Neural progenitor cell (in vitro differentiated cells): ENCODE measurements around the gene IPCEF1. TPM values are rescaled to one million over a fixed set of nuclear protein-coding genes. Genes with fewer than 3 reads are reported as not detected.
A peak's percentile ranks its signal among the peaks of the same experiment; 100 is the strongest.

Experiments
- DNase-seq: peaks from one replicate; pipeline ENCODE4 v3.0.0-alpha.2; 2016; ENCODE audit warnings: low spot score
- H2AFZ ChIP-seq: fragments of 200-600 bp; sonication (generic); replicated peaks from 2 replicates; pipeline ENCODE4 v1.6.1; 2016; ENCODE audit warnings: antibody characterized with exemption
- H3F3A ChIP-seq: fragments of 200-600 bp; sonication (generic); 2 replicates; pipeline ENCODE4 v1.6.1; 2016; ENCODE audit warnings: antibody characterized with exemption, low read depth
- H3K27ac ChIP-seq: fragments of 200-600 bp; sonication (generic); 2 replicates; pipeline ENCODE4 v1.5.1; 2016; ENCODE audit warnings: mild to moderate bottlenecking
- H3K27me3 ChIP-seq: fragments of 200-600 bp; sonication (generic); 2 replicates; pipeline ENCODE4 v1.6.1; 2016; ENCODE audit warnings: mild to moderate bottlenecking, moderate library complexity
- H3K36me3 ChIP-seq: fragments of 200-600 bp; sonication (generic); 2 replicates; pipeline ENCODE4 v1.5.1; 2016
- H3K4me1 ChIP-seq: fragments of 200-600 bp; sonication (generic); 2 replicates; pipeline ENCODE4 v1.6.1; 2016; ENCODE audit warnings: mixed run types
- H3K4me2 ChIP-seq: fragments of 200-600 bp; sonication (generic); 2 replicates; pipeline ENCODE4 v1.6.1; 2016
- H3K4me3 ChIP-seq: fragments of 200-600 bp; sonication (generic); 2 replicates; pipeline ENCODE4 v1.5.1; 2016
- H3K79me2 ChIP-seq: fragments of 200-600 bp; sonication (generic); 2 replicates; pipeline ENCODE4 v1.6.1; 2016; ENCODE audit warnings: low read depth
- H3K9ac ChIP-seq: fragments of 200-600 bp; sonication (generic); 2 replicates; pipeline ENCODE4 v1.6.1; 2016
- H3K9me3 ChIP-seq: fragments of 200-600 bp; sonication (generic); 2 replicates; pipeline ENCODE4 v1.5.1; 2016; ENCODE audit warnings: low read depth
- H4K20me1 ChIP-seq: fragments of 200-600 bp; sonication (generic); 2 replicates; pipeline ENCODE4 v1.6.1; 2016; ENCODE audit warnings: low read depth
- H3K27ac Mint-ChIP-seq: 3 replicates; pipeline ENCODE4 v1.8.0; 2021; ENCODE audit warnings: mixed read lengths
- H3K27me3 Mint-ChIP-seq: 2 replicates; pipeline ENCODE4 v1.8.0; 2022; ENCODE audit warnings: low read depth, mild to moderate bottlenecking, inconsistent platforms, moderate library complexity, mixed read lengths; ENCODE audit not compliant: insufficient read depth
- H3K36me3 Mint-ChIP-seq: 3 replicates; pipeline ENCODE4 v1.8.0; 2021; ENCODE audit warnings: mixed read lengths
- H3K4me1 Mint-ChIP-seq: 3 replicates; pipeline ENCODE4 v1.8.0; 2021; ENCODE audit warnings: mixed read lengths
- H3K4me3 Mint-ChIP-seq: 3 replicates; pipeline ENCODE4 v1.8.0; 2021; ENCODE audit warnings: mild to moderate bottlenecking, moderate library complexity, mixed read lengths
- H3K9me3 Mint-ChIP-seq: 3 replicates; pipeline ENCODE4 v1.8.0; 2020; ENCODE audit warnings: mixed read lengths
- EZH2 ChIP-seq: fragments of 200-600 bp; sonication (generic); IDR thresholded peaks from 2 replicates; pipeline ENCODE4 v1.6.1; 2017; ENCODE audit warnings: antibody characterized with exemption, mild to moderate bottlenecking, moderate library complexity
- EZH2phosphoT487 ChIP-seq: fragments of 200-600 bp; sonication (generic); IDR thresholded peaks from 2 replicates; pipeline ENCODE4 v1.6.1; 2017; ENCODE audit warnings: antibody characterized with exemption
- total RNA-seq: library from RNA; depleted of rRNA; stranded (reverse); fragments of >200 nt; gene quantifications from 2 replicates; pipeline ENCODE4 v1.2.3, GENCODE V29; 2015; ENCODE audit warnings: low replicate concordance
- TF ChIP-seq, protein P1 (sequence below): fragments of 200-600 bp; sonication (generic); IDR thresholded peaks from 2 replicates; pipeline ENCODE4 v1.5.1; 2017; ENCODE audit warnings: antibody characterized with exemption, mild to moderate bottlenecking

IPCEF1 gene
- total RNA-seq, 1 donor from 2014 or later: 0.13 TPM

DNA sequence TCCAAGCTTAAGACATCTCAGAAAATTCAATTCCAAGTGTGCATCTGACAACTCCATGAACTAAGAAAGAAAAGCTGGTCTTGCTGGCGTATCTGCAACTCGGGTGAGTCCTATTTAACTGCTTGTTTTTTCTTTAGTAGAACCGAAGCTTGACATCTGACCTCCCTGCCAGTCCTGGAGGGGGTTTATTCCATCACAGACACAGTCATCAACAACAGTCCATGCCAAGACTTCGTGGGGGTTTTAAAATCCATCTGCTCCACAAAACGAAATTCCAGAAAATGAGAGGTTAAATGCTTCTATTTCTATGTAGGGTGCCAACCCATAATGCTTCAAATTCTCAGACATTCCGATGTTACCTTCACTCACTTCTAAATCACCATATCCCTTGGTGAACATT, 133.9 kb downstream of the IPCEF1 start:
- Mint-ChIP-seq H3K36me3 (no peaks in the 10 kb centered on the region), H3K4me3 (no peak overlapping the region), H3K27ac (no peak overlapping the region), H3K4me1 (peaks cover 13% of the 10 kb centered on the region), H3K27me3 (no peaks in the 10 kb centered on the region), H3K9me3 (no peaks in the 10 kb centered on the region)
- Histone ChIP-seq H3K4me2 (no peak overlapping the region), H3K9ac (no peak overlapping the region), H3K27ac (no peak overlapping the region), H3K36me3 (no peaks in the 10 kb centered on the region), H3K4me1 (peaks cover 20% of the 10 kb centered on the region), H3K27me3 (no peaks in the 10 kb centered on the region), H2AFZ (no peak overlapping the region), H3F3A (peaks cover 14% of the 10 kb centered on the region), H3K79me2 (no peaks in the 10 kb centered on the region), H3K4me3 (no peak overlapping the region), H4K20me1 (no peaks in the 10 kb centered on the region), H3K9me3 (no peaks in the 10 kb centered on the region)
- DNase-seq: no peak
- TF ChIP-seq EZH2 (no peak), EZH2phosphoT487 (no peak)
- TF ChIP-seq, protein P1, sequence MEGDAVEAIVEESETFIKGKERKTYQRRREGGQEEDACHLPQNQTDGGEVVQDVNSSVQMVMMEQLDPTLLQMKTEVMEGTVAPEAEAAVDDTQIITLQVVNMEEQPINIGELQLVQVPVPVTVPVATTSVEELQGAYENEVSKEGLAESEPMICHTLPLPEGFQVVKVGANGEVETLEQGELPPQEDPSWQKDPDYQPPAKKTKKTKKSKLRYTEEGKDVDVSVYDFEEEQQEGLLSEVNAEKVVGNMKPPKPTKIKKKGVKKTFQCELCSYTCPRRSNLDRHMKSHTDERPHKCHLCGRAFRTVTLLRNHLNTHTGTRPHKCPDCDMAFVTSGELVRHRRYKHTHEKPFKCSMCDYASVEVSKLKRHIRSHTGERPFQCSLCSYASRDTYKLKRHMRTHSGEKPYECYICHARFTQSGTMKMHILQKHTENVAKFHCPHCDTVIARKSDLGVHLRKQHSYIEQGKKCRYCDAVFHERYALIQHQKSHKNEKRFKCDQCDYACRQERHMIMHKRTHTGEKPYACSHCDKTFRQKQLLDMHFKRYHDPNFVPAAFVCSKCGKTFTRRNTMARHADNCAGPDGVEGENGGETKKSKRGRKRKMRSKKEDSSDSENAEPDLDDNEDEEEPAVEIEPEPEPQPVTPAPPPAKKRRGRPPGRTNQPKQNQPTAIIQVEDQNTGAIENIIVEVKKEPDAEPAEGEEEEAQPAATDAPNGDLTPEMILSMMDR: no peak

DNA sequence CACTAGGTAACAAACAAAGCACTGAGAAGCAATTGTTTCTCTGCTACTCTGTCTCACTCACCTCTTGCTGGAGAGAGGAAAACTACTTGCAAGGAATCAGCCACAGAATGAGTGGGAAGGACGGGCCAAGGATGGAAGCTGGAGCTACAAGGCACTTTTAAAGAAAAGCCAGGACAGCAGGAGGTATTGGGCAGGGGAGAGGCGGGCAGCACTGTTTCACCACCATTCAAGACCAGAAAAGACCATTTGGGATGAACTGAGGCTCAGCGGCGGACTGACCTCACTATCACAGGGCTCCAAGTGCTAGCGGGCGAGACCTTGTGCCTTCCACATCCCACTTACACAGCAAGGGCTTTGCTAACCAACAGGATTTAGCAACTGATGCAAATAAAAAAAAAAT, 137.4 kb downstream of the IPCEF1 start:
- Histone ChIP-seq H3K9me3 (no peaks in the 10 kb centered on the region), H3K4me2 (peak overlapping the region; percentile 50), H3K79me2 (no peaks in the 10 kb centered on the region), H3K27me3 (no peaks in the 10 kb centered on the region), H3K9ac (no peak overlapping the region), H3K27ac (peak overlapping the region; percentile 21), H2AFZ (peak overlapping the region; percentile 67), H3K4me1 (peaks cover 23% of the 10 kb centered on the region), H3F3A (peaks cover 14% of the 10 kb centered on the region), H3K36me3 (no peaks in the 10 kb centered on the region), H3K4me3 (no peak overlapping the region), H4K20me1 (no peaks in the 10 kb centered on the region)
- no peak for TF ChIP-seq EZH2
- TF ChIP-seq EZH2phosphoT487: no peak
- TF ChIP-seq, protein P1: no peak
- Mint-ChIP-seq H3K4me1 (peaks cover 13% of the 10 kb centered on the region), H3K27me3 (no peaks in the 10 kb centered on the region), H3K36me3 (no peaks in the 10 kb centered on the region), H3K9me3 (no peaks in the 10 kb centered on the region), H3K27ac (no peak overlapping the region), H3K4me3 (no peak overlapping the region)
- DNase-seq: peak; percentile 30

DNA sequence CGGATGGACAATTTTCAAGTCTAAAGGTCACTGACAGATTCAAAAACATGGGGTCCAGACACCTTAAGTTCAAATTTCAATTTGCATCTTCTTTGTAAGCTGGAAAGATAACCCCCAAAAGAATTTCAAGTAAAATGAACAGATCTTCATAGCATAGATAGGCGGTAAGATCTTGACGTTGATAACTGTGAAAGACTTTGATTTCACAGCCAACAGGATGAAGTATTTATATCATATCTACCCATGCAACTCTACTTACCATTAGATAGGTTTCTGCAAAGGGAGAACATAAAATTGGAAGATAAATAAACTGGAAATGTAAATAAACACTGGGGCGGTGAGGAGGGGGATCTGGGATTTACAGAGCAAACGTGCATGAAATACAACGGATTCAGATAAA, 137.8 kb downstream of the IPCEF1 start:
- H3K4me3 Mint-ChIP-seq: no peak overlapping the region
- H3K9me3 Mint-ChIP-seq: no peaks in the 10 kb centered on the region
- Histone ChIP-seq H3K79me2 (no peaks in the 10 kb centered on the region), H3K9ac (no peak overlapping the region), H2AFZ (peak overlapping the region; percentile 67), H3K27me3 (no peaks in the 10 kb centered on the region), H3K27ac (peak overlapping the region; percentile 21), H3K4me2 (peak overlapping the region; percentile 50), H3K9me3 (no peaks in the 10 kb centered on the region), H3F3A (peaks cover 14% of the 10 kb centered on the region), H3K4me3 (no peak overlapping the region), H3K36me3 (no peaks in the 10 kb centered on the region), H3K4me1 (peaks cover 23% of the 10 kb centered on the region), H4K20me1 (no peaks in the 10 kb centered on the region)
- no peak for DNase-seq
- TF ChIP-seq EZH2phosphoT487: no peak
- TF ChIP-seq, protein P1: no peak
- TF ChIP-seq EZH2: no peak
- no peaks in the 10 kb centered on the region for H3K27me3 Mint-ChIP-seq
- H3K4me1 Mint-ChIP-seq: peaks cover 13% of the 10 kb centered on the region
- no peak overlapping the region for H3K27ac Mint-ChIP-seq
- H3K36me3 Mint-ChIP-seq: no peaks in the 10 kb centered on the region
